GM12874 (cell line): Measurements from ENCODE around the gene ORC1.

Experiments used
- TF ChIP-seq, protein P1 (sequence below): IDR thresholded peaks from 2 replicates; pipeline ENCODE4 v1.5.1; 2011; ENCODE audit warnings: low read depth, mild to moderate bottlenecking, control low read depth, low read length, moderate library complexity; ENCODE audit not compliant: insufficient read depth

The ORC1 gene

DNA sequence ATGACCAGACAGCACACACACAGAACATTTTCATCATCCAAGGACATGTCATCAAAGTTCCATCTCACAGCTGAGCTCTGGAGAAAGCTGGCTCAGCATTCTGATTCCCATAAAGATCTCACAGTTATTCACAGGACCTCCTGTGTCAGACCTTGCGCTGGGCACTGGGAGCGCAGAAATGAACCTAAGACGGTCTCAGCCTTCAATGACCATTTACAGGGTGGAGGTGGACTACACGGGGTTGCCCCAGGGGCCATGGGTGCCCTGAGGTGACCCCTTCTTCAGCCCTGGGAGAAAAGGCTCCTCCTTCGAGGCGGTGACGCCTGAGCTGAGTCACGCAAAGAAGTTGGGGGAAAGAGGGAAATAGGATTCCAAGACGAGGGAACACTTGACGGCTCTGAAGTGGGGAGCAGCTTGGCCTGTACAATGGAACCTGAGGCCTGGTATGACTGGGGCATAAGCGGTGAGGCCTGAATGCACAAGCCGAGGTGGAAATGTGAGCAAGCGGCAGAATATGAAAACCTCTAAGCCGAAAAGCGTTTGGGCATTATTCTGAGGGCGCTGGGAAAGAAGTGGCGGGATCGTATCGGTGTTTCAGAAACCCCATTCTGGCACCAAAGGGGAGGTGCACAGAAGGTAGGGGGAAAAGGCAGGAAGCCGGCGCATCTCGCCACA, 39.0 kb downstream of the ORC1 start:
- TF ChIP-seq, protein P1, sequence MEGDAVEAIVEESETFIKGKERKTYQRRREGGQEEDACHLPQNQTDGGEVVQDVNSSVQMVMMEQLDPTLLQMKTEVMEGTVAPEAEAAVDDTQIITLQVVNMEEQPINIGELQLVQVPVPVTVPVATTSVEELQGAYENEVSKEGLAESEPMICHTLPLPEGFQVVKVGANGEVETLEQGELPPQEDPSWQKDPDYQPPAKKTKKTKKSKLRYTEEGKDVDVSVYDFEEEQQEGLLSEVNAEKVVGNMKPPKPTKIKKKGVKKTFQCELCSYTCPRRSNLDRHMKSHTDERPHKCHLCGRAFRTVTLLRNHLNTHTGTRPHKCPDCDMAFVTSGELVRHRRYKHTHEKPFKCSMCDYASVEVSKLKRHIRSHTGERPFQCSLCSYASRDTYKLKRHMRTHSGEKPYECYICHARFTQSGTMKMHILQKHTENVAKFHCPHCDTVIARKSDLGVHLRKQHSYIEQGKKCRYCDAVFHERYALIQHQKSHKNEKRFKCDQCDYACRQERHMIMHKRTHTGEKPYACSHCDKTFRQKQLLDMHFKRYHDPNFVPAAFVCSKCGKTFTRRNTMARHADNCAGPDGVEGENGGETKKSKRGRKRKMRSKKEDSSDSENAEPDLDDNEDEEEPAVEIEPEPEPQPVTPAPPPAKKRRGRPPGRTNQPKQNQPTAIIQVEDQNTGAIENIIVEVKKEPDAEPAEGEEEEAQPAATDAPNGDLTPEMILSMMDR = no peak

DNA sequence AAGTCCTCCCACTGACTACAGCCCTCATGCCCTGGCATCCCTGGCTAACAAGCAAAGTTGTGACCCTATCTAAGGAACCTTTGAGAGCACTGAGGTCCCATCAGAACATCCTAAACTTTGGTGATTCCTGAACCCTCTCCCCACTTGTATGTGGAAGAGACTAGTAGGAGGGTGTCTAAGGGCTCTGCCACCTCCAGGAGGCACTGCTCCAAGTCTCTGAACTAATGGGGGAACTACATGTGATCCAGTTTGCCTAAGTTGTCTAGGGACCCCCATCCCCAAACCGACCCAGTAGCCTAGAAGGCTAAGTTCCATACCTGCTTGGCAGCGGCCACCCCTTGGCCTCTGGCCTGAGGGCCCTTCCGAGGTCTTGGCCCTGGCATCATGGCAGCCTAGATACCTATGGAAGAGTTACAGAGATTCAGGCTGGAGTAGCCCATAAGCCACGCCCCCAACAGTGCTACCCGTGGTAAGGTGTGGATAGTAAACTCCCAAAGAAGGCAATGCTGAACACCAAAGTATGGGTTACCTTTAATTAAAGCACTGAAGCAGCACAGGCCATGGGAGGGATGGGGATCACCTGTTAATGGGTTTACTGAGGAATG, 39.9 kb downstream of the ORC1 start:
- TF ChIP-seq, protein P1 = 0 out of 2 replicates have a peak, but pooled peaks have one; percentile 8

DNA sequence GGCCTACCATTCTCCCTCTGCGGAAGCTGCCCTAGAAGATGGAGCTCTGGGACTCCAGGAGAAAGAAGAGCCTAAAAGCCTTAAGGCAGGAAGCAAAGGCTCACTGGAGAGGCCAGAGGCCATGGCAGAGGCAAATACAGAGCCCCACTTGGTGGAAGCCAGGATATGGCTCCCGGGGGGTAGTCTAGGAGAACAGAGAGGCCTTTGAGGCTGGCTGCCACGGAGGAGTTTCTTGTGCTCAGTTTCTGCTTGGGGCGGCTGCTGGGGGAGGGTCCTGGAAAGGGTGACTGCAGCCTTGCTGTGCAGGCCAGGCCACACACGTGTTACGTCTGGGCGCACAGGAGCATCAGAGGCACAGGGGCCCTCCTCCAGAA, 43.6 kb downstream of the ORC1 start:
- TF ChIP-seq, protein P1 = no peak

DNA sequence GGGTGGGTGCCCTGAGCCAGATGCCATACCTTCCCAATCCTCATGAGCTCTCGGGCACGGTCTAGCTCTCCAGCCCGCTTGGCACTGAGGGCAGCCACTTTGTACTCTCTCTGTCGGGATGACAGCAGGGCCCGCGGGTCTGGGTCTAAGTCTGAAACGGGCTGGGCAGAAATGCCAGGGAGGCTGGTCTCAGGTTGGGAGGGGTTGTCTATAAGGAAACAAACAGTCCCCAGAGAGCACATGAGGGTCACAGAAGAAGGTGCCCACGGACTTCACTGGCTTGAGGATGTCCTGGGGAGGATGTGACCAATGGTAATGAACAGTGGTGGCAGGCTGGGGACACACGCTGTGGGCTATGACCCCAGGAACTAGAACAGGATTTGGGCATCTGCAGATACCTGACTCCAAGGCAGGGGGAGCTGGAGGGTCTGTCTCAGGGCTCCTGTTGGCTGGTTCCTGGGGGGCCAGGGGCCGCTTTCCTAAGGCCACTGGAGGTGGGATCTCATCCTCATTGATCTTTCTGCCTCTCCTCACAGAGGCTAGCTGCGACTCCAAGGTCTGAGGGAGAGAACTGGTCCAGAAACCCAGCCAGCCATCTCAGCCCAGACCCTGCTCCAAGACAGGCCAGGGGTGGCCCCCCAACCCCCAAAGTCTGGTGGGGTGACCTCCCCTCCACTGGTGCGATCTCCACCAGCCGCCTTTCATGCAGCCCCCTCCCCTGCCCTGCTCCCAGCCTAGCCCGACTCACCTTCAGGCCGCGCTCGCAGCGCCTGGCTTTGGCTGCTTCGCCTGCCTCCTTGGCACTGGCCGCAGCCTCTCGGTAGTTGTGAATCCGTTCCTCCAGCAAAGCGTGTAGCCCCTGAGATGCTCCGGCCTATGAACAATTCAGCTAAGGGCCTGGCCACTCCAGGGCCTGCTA, 44.3 kb downstream of the ORC1 start:
- TF ChIP-seq, protein P1 = no peak

DNA sequence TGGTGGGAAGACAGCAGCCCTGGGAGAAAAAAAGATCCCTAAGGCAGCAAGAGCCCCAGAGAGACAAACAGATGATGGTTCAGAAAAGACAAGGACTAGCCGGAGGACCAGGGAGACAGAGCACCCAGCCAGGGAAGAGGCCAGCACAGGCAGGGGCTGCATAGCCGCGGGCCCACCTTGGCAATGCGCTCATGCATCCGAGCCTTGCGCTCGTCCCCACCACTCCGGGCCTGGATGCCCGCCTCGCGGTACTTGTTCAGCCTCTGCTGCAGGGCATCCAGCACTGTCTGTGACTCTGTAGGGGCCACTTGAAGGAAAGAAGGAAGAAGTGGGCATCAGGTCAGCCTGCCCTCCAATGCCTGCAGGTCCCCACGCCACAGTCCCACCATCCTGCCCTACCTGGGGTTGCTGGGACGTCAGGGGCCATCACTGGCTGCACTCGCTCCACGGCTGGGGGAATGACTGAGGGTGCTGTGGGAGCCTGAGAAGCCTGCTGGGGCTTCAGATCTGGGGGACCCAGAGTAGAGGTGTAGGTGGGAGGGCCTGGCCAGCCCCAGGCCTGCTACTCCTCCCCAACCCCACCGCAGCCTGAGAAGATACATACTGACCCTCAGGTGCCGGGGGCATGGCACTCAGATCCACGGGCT, 45.2 kb downstream of the ORC1 start:
- TF ChIP-seq, protein P1 = no peak

DNA sequence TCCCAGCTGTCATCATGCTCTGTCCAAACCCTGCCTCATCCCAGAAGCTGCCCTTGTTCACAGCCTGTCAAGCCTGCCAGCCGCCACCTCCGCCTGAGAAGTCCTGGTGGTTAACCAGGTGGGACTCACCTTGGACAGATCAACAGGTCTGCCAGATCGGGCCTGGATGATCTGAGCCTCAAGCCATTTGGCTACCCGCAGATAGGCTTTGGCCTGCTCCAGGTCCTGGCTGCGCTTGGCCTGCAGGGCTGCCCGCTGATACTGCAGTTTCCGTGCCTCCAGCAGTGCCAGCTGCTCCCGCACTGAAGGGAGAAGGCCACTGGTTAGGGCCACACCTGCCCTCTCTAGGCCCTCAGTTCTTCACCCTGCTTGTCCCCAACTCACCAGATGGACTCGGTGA, 46.8 kb downstream of the ORC1 start:
- TF ChIP-seq, protein P1 = no peak
